VCaP (cell line): ENCODE results near the gene IFNA10.
"Not testable (repeated sequence)": the region's sequence is repeated elsewhere in the genome, so short reads cannot be mapped to it uniquely, and the experiment has no call there.

Experiments
- H3K27ac ChIP-seq: fragments of 450-650 bp; 2 replicates; pipeline ENCODE4 v1.5.1; 2017
- TF ChIP-seq, protein P1 (sequence below): fragments of 450-650 bp; conservative IDR thresholded peaks from 2 replicates; pipeline ENCODE4 v1.5.1; 2017; ENCODE audit warnings: mild to moderate bottlenecking, moderate library complexity

Gene IFNA10

DNA sequence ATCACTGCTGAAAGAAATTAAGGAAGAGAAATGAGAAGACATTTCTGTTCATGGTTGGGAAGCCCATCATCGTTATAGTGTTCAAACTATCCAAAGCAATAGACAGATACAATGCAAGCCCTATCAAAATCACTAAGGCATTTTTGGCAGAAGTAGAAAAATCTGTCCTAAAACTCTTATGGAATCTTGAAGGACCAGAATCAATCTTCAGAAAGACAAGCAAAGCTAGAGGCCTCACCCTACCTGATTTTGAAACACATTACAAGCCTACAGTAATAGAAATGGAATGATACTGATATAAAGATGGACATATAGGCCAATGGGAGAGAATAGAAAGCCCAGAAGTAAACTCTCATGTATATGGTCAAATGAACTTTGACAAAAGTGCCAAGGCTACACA lies 35.6 kb downstream of the IFNA10 start:
- H3K27ac ChIP-seq: no peak overlapping the region

GRCh38 chr9:21166560-21166959 lies 40.4 kb downstream of the IFNA10 start, which contains the start of gene IFNA21:
TSS of gene IFNA21 (minus strand) at chr9:21166660. CDS start at chr9:21166612, 48 bp downstream.
- H3K27ac ChIP-seq: not testable (repeated sequence)

More for the DNA sequence above, 35.6 kb downstream of the IFNA10 start:
- TF ChIP-seq, protein P1, sequence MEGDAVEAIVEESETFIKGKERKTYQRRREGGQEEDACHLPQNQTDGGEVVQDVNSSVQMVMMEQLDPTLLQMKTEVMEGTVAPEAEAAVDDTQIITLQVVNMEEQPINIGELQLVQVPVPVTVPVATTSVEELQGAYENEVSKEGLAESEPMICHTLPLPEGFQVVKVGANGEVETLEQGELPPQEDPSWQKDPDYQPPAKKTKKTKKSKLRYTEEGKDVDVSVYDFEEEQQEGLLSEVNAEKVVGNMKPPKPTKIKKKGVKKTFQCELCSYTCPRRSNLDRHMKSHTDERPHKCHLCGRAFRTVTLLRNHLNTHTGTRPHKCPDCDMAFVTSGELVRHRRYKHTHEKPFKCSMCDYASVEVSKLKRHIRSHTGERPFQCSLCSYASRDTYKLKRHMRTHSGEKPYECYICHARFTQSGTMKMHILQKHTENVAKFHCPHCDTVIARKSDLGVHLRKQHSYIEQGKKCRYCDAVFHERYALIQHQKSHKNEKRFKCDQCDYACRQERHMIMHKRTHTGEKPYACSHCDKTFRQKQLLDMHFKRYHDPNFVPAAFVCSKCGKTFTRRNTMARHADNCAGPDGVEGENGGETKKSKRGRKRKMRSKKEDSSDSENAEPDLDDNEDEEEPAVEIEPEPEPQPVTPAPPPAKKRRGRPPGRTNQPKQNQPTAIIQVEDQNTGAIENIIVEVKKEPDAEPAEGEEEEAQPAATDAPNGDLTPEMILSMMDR: no peak

GRCh38 chr9:21165516-21165915 lies 41.4 kb downstream of the IFNA10 start:
- no peak overlapping the region for H3K27ac ChIP-seq
- TF ChIP-seq, protein P1: no peak

- H3K27ac ChIP-seq: no peak overlapping the region
- TF ChIP-seq, protein P1: no peak
Observed at GRCh38 chr9:21160178-21160577, 46.8 kb downstream of the IFNA10 start.
